Activated effector memory CD4-positive, alpha-beta T cell treated with Interleukin-2 at 50 U/mL for 16 hours (primary cell): Measurements from ENCODE around the gene STC2.
A peak's percentile ranks its signal among the peaks of the same experiment; 100 is the strongest.
"Not testable (repeated sequence)": the region's sequence is repeated elsewhere in the genome, so short reads cannot be mapped to it uniquely, and the experiment has no call there.

Source experiments
- DNase-seq: peaks from one replicate; pipeline ENCODE4 v3.0.0-alpha.2; 2020

The STC2 gene

GRCh38 chr5:173327948-173328843 lies at the start of gene STC2:
TSS of gene STC2 (minus strand) at chr5:173328414. CDS start at chr5:173328193, 221 bp downstream.
- no peak for DNase-seq

GRCh38 chr5:173371400-173371799 lies 43.2 kb upstream of the STC2 start:
- DNase-seq, result no peak

- not testable (repeated sequence) for DNase-seq
Observed at GRCh38 chr5:173363406-173363805, 35.2 kb upstream of the STC2 start.

- no peak for DNase-seq
Observed at GRCh38 chr5:173355561-173355960, 27.3 kb upstream of the STC2 start.

GRCh38 chr5:173354645-173355044 lies 26.4 kb upstream of the STC2 start:
- no peak for DNase-seq

- no peak for DNase-seq
Observed at GRCh38 chr5:173352366-173353349, 24.4 kb upstream of the STC2 start.

GRCh38 chr5:173342813-173343755 lies 14.9 kb upstream of the STC2 start:
- DNase-seq, result no peak

- no peak for DNase-seq
Observed at GRCh38 chr5:173341961-173342430, 13.8 kb upstream of the STC2 start.

- DNase-seq, result no peak
Observed at GRCh38 chr5:173340984-173341383, 12.8 kb upstream of the STC2 start.

- DNase-seq, result no peak
Observed at GRCh38 chr5:173340451-173340850, 12.2 kb upstream of the STC2 start.

- no peak for DNase-seq
Observed at GRCh38 chr5:173339286-173339685, 11.1 kb upstream of the STC2 start.

- DNase-seq, result no peak
Observed at GRCh38 chr5:173338380-173339015, 10.3 kb upstream of the STC2 start.

- DNase-seq, result no peak
Observed at GRCh38 chr5:173334808-173335207, 6.6 kb upstream of the STC2 start.

- DNase-seq, result no peak
Observed at GRCh38 chr5:173333925-173334661, 5.9 kb upstream of the STC2 start.

- DNase-seq, result peak; percentile 24
Observed at GRCh38 chr5:173331956-173332479, 3.8 kb upstream of the STC2 start.

GRCh38 chr5:173331287-173331686 lies 3.1 kb upstream of the STC2 start:
- DNase-seq, result no peak

GRCh38 chr5:173330338-173331206 lies 2.4 kb upstream of the STC2 start:
- no peak for DNase-seq

- DNase-seq, result no peak
Observed at GRCh38 chr5:173329491-173330337, 1.5 kb upstream of the STC2 start.
